Karpas-422 (cell line): ENCODE results near the gene C1orf94. TPM values are rescaled to one million over a fixed set of nuclear protein-coding genes. Genes with fewer than 3 reads are reported as not detected.
A peak's percentile ranks its signal among the peaks of the same experiment; 100 is the strongest.
"Not testable (repeated sequence)": the region's sequence is repeated elsewhere in the genome, so short reads cannot be mapped to it uniquely, and the experiment has no call there.

ENCODE experiments used
- DNase-seq: peaks from one replicate; pipeline ENCODE4 v3.0.0-alpha.2; 2015
- H2AFZ ChIP-seq: fragments of 200-600 bp; sonication (generic); 2 replicates; pipeline ENCODE4 v1.6.1; 2014; ENCODE audit warnings: antibody characterized with exemption, low read length, mixed read lengths
- H3K27ac ChIP-seq: fragments of 200-600 bp; sonication (generic); 2 replicates; pipeline ENCODE4 v1.5.1; 2014; ENCODE audit warnings: mild to moderate bottlenecking, low read length, moderate library complexity
- H3K27me3 ChIP-seq: fragments of 200-600 bp; sonication (generic); 2 replicates; pipeline ENCODE4 v1.6.1; 2014; ENCODE audit warnings: low read length, mixed read lengths
- H3K36me3 ChIP-seq: fragments of 200-600 bp; sonication (generic); 2 replicates; pipeline ENCODE4 v1.6.1; 2014; ENCODE audit warnings: low read length, mixed read lengths; ENCODE audit not compliant: insufficient read depth
- H3K4me1 ChIP-seq: fragments of 200-600 bp; sonication (generic); 2 replicates; pipeline ENCODE4 v1.6.1; 2014; ENCODE audit warnings: mild to moderate bottlenecking, low read length, mixed read lengths
- H3K4me2 ChIP-seq: fragments of 200-600 bp; sonication (generic); 2 replicates; pipeline ENCODE4 v1.6.1; 2014; ENCODE audit warnings: low read length, low read depth, mild to moderate bottlenecking; ENCODE audit not compliant: poor library complexity, severe bottlenecking
- H3K4me3 ChIP-seq: fragments of 200-600 bp; sonication (generic); 2 replicates; pipeline ENCODE4 v1.5.1; 2014; ENCODE audit warnings: mild to moderate bottlenecking, antibody characterized with exemption, low read length, mixed read lengths
- H3K79me2 ChIP-seq: fragments of 200-600 bp; sonication (generic); 2 replicates; pipeline ENCODE4 v1.6.1; 2014; ENCODE audit warnings: mild to moderate bottlenecking, low read length, mixed read lengths
- H3K9ac ChIP-seq: fragments of 200-600 bp; sonication (generic); 2 replicates; pipeline ENCODE4 v1.6.0; 2014; ENCODE audit warnings: low read length
- H3K9me2 ChIP-seq: fragments of 200-600 bp; sonication (generic), shearing (Covaris generic); replicated peaks from 2 replicates; pipeline ENCODE4 v1.6.0; 2014; ENCODE audit warnings: mild to moderate bottlenecking, low read length, moderate library complexity; ENCODE audit not compliant: insufficient read depth
- H3K9me3 ChIP-seq: fragments of 300-700, 200-600 bp; sonication (generic); 2 replicates; pipeline ENCODE4 v1.6.1; 2014; ENCODE audit warnings: low read length, mixed read lengths
- H4K20me1 ChIP-seq: fragments of 200-600 bp; sonication (generic); 2 replicates; pipeline ENCODE4 v1.6.1; 2014; ENCODE audit warnings: mild to moderate bottlenecking, antibody characterized with exemption, low read length, low read depth; ENCODE audit not compliant: insufficient read depth
- total RNA-seq: library from RNA; depleted of rRNA; stranded (reverse); fragments of >200 nt; shearing (Covaris generic); gene quantifications from 2 replicates; pipeline ENCODE4 v1.2.3, GENCODE V29; 2014; ENCODE audit warnings: low replicate concordance

C1orf94 gene
- total RNA-seq, 1 experiment from 2014 or later = not detected

DNA sequence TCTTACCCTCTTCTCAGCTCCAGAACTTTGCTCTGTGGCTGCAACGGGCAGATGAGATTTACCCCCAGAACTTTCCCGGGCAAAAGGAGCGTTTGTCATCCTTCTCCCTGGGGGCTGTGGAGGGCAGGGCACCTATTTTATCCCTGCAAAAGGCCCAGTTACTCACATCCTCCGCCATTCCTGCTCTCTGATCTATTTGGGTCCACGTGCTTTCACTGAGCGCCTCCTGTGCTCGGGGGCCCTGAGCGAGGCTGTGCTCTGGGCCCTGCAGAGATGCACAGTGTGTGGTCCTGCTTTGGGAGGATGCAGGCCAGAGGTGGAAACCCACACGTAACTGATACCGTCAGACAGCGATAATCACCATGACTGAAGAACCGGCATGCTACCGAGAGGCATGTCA, 9.3 kb upstream of the C1orf94 start:
- Histone ChIP-seq H3K27ac (no peak overlapping the region), H3K27me3 (no peaks in the 10 kb centered on the region), H3K4me2 (no peak overlapping the region), H2AFZ (no peak overlapping the region), H3K4me1 (no peaks in the 10 kb centered on the region), H3K36me3 (no peaks in the 10 kb centered on the region), H3K9ac (no peak overlapping the region), H3K9me3 (no peaks in the 10 kb centered on the region), H4K20me1 (no peaks in the 10 kb centered on the region), H3K79me2 (no peaks in the 10 kb centered on the region), H3K9me2 (no peaks in the 10 kb centered on the region), H3K4me3 (no peak overlapping the region)
- DNase-seq = no peak

DNA sequence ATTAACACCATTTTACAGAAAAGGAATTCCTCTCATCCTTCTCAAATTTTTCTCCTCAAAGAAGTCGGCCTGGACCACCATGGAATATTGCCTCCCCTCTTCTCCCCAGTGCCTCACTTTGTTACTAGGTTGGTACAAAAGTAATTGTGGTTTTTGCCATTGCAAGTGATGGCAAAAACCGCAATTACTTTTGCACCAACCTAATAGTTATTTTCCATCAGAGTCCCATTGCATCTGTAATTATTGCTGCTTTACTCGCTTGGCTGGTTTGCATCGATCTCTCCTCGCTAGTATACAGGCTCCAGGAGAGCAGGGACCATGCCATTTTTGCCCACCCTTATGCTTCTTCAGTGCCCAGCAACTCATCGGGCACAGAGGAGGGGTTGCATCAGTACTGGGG, 963 bp upstream of the C1orf94 start:
- Histone ChIP-seq H3K36me3 (no peaks in the 10 kb centered on the region), H4K20me1 (no peaks in the 10 kb centered on the region), H3K4me2 (no peak overlapping the region), H3K9ac (no peak overlapping the region), H2AFZ (no peak overlapping the region), H3K27me3 (no peaks in the 10 kb centered on the region), H3K27ac (no peak overlapping the region), H3K4me3 (no peak overlapping the region), H3K9me3 (no peaks in the 10 kb centered on the region), H3K79me2 (no peaks in the 10 kb centered on the region), H3K4me1 (peaks cover 14% of the 10 kb centered on the region), H3K9me2 (no peaks in the 10 kb centered on the region)
- DNase-seq = no peak

DNA sequence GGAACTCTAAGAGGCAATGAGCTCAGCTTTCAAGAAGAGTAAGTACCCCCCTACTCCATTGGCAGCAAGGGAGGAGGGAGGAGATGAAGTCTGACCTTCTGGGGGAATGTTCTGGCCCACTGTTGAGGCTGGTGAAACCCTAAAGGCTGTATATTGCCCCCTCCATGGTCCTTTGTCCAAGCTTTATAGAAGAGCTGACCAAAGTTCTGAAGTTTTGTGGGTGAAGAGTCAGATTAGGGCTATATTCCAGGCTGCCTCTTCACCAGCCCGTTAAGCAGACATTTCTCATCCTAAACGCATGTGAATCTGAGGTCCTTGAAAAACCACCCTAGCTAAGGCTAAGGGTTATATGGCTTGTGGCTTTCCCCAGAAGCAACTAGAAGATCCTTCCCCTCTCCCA, 1.4 kb downstream of the C1orf94 start:
- Histone ChIP-seq H3K27me3 (no peaks in the 10 kb centered on the region), H4K20me1 (no peaks in the 10 kb centered on the region), H3K4me1 (peaks cover 14% of the 10 kb centered on the region), H3K4me2 (no peak overlapping the region), H2AFZ (no peak overlapping the region), H3K4me3 (no peak overlapping the region), H3K27ac (no peak overlapping the region), H3K9me3 (no peaks in the 10 kb centered on the region), H3K9ac (no peak overlapping the region), H3K79me2 (no peaks in the 10 kb centered on the region), H3K9me2 (no peaks in the 10 kb centered on the region), H3K36me3 (no peaks in the 10 kb centered on the region)
- no peak for DNase-seq

DNA sequence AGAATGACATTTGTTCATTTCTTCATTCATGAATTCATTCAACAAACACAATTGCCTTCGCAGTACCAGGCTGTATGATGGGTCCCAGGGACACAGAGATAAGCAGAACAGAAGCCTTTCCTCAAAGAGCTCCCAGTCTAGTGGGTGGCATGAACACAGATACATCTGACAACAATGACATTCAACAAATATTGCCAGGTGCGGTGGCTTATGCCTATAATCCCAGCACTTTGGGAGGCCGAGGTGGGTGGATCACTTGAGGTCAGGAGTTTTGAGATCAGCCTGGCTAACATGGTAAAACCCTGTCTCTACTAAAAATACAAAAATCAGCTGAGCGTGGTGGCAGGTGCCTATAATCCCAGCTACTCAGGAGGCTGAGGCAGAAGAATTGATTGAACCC, 6.7 kb downstream of the C1orf94 start:
- not testable (repeated sequence) for H3K4me3 ChIP-seq, H3K9ac ChIP-seq, H3K9me2 ChIP-seq, H2AFZ ChIP-seq, H3K27me3 ChIP-seq, H3K27ac ChIP-seq, H4K20me1 ChIP-seq, H3K9me3 ChIP-seq, H3K36me3 ChIP-seq, H3K79me2 ChIP-seq, DNase-seq, H3K4me2 ChIP-seq
- peaks cover 21% of the 10 kb centered on the region for H3K4me1 ChIP-seq

DNA sequence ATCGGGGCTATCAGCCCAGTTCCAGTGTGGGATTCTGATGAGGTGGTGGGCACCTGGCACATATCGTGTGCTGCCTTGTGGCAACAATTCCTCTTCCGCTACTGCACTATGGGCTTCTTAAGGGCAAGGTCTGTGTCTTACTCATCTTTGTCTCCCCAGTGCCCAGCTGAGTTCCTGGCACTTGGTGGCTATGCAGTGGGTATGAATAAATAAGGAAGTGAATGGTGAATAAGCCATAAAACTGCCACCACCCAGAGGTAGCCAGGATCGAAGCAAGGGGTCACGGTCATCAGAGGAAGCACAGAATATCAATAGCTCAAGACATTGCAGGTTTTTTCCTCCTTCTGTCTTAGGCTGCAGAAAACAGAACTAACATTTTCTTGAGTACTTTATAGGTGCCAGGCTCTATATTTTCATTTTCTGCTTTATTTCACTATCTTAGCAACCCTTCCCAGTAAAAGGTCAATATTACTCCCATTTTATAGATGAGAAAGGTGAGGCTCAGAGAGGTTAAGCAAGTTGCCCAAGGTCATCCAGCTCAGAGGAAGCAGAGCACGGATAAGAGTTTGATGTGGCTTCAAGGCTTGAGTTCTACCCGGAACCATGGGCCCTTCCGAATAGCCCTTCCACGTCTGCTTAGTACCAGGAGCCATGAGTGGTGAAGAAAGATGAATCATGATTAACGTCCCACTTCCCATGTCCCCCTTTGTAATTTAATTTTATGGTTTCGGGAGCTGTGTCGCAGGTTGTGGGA, 10.2 kb downstream of the C1orf94 start:
- Histone ChIP-seq H3K4me1 (peaks cover 16% of the 10 kb centered on the region), H3K27me3 (no peaks in the 10 kb centered on the region), H3K9me2 (no peaks in the 10 kb centered on the region), H3K36me3 (no peaks in the 10 kb centered on the region; the same call in 1 of the 2 replicates), H3K27ac (no peak overlapping the region), H2AFZ (no peak overlapping the region), H4K20me1 (no peaks in the 10 kb centered on the region), H3K9ac (no peak overlapping the region), H3K4me3 (no peak overlapping the region), H3K79me2 (no peaks in the 10 kb centered on the region), H3K9me3 (peaks cover 8% of the 10 kb centered on the region), H3K4me2 (no peak overlapping the region)
- no peak for DNase-seq

DNA sequence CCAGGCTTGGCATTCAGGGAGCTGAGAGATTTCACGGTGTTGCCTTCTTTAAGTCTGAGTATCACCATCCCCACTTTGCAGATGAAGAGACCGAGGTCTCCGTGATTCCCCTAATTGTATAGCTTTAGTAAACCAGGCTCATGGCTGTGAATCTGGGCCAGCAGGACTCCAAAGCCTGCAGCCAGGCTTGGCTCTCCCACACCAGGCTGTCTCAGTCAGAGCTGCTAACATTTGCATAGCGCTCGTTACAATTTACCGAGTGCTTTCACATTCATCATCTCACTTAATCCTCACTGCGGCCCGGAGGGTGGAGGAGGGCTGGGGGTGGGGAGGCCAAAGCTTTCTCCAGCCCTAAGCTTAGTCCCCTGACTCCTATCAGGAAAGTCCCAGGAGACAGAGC, 11.7 kb downstream of the C1orf94 start:
- peaks cover 8% of the 10 kb centered on the region for H3K9me3 ChIP-seq
- H3K4me1 ChIP-seq = peaks cover 16% of the 10 kb centered on the region
- H3K4me2 ChIP-seq = peak overlapping the region; percentile 49
- no peak overlapping the region for H2AFZ ChIP-seq
- H3K27ac ChIP-seq = peak overlapping the region; percentile 53; the same call in 1 of the 2 replicates
- H3K36me3 ChIP-seq = no peaks in the 10 kb centered on the region; the same call in 1 of the 2 replicates
- H3K27me3 ChIP-seq = no peaks in the 10 kb centered on the region
- no peaks in the 10 kb centered on the region for H4K20me1 ChIP-seq
- no peak overlapping the region; the same call in 1 of the 2 replicates for H3K4me3 ChIP-seq
- H3K9ac ChIP-seq = no peak overlapping the region
- H3K79me2 ChIP-seq = no peaks in the 10 kb centered on the region
- no peaks in the 10 kb centered on the region for H3K9me2 ChIP-seq
- DNase-seq = peak; percentile 73

DNA sequence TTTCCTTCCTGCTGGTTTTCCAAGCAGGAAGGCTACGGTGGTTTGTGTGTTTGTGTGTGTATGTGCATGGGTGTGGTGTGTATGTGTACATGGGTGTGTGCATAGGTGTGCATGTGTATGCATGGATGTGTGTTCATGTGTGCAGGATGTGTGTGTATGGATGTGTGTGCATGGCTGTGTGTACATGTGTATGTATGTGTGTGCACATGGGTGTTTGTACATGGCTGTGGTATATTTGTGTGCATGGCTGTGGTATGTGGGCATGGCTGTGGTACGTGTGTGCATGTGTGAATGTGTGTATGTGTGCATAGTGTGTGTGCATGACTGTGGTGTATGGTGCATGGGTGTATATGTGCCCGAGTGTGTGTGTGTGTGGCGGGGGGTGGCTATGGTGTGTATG, 12.3 kb downstream of the C1orf94 start:
- H2AFZ ChIP-seq = no peak overlapping the region
- no peaks in the 10 kb centered on the region; the same call in 1 of the 2 replicates for H3K36me3 ChIP-seq
- H3K27ac ChIP-seq = no peak overlapping the region
- H3K9ac ChIP-seq = no peak overlapping the region
- peaks cover 8% of the 10 kb centered on the region for H3K9me3 ChIP-seq
- DNase-seq = no peak
- H3K9me2 ChIP-seq = no peaks in the 10 kb centered on the region
- H3K79me2 ChIP-seq = no peaks in the 10 kb centered on the region
- no peak overlapping the region; the same call in 1 of the 2 replicates for H3K4me3 ChIP-seq
- H3K4me1 ChIP-seq = peaks cover 16% of the 10 kb centered on the region
- H3K27me3 ChIP-seq = no peaks in the 10 kb centered on the region
- H3K4me2 ChIP-seq = peak overlapping the region; percentile 49
- no peaks in the 10 kb centered on the region for H4K20me1 ChIP-seq

DNA sequence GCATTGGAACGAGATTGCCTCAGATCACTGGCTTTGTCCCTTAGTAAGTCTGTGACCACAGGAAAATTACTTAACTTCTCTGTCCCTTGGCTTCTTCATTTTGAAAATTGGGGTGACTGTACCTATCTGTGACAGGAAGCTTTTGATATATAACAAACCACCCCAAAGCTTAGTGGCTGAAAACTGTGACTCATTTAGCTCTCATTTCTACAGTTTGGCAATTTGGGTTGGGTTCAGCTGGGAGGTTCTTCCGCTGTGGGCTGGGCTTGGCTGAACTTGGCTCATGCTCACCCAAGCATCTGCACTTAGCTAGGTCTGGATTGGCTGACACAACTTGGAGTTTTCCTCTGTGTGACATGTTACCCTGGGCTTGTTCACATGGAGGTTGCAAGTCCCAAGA, 14.0 kb downstream of the C1orf94 start:
- H3K9me3 ChIP-seq = peaks cover 8% of the 10 kb centered on the region
- no peak overlapping the region for H3K27ac ChIP-seq
- no peaks in the 10 kb centered on the region for H3K27me3 ChIP-seq
- no peak overlapping the region for H3K4me3 ChIP-seq
- DNase-seq = no peak
- H3K79me2 ChIP-seq = no peaks in the 10 kb centered on the region
- no peaks in the 10 kb centered on the region; the same call in 1 of the 2 replicates for H3K36me3 ChIP-seq
- peaks cover 23% of the 10 kb centered on the region for H3K4me1 ChIP-seq
- H3K9ac ChIP-seq = no peak overlapping the region
- no peaks in the 10 kb centered on the region for H3K9me2 ChIP-seq
- H4K20me1 ChIP-seq = no peaks in the 10 kb centered on the region
- no peak overlapping the region for H2AFZ ChIP-seq
- H3K4me2 ChIP-seq = no peak overlapping the region
